Stimulated activated CD4-positive, alpha-beta T cell treated with anti-CD3 and anti-CD28 coated beads, Interleukin-12 subunit alpha, Interleukin-12 subunit beta, amount 100 ng/mL, for 4 hours (primary cell): ENCODE results near the gene MEI4.
"Not testable (repeated sequence)": the region's sequence is repeated elsewhere in the genome, so short reads cannot be mapped to it uniquely, and the experiment has no call there.

ENCODE experiments used
- DNase-seq: peaks from one replicate; pipeline ENCODE4 v3.0.0-alpha.2; 2020

Gene MEI4, protein sequence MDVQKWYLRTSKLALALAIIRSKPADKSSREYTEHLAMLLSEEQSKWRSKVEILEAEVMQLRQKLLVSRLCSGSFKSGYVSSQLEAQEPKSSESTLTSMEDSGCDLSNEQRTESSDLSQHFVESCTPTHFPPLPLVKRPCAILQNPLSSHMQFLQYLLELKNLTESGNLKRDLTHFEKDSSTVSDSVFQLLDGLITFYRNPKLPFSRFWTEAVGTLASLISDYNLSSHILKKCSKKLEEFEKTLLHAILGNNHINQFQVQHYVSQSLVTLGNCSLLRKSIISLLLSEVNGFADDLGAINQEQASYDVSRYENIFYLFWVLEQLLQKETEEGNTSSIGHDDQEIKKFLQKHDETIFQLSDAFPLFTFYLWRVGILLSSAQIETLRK

GRCh38 chr6:77652739-77653138 is at the start of gene MEI4:
MEI4 (plus strand) TSS chr6:77653039; CDS start chr6:77690672, 37,633 bp downstream.
- DNase-seq, result no peak

- DNase-seq, result no peak
These were observed 48.4 kb upstream of the MEI4 start for GRCh38 chr6:77604476-77604875.

GRCh38 chr6:77607004-77607403 is 45.8 kb upstream of the MEI4 start:
- DNase-seq, result no peak

GRCh38 chr6:77609106-77609505 is 43.7 kb upstream of the MEI4 start:
- no peak for DNase-seq

DNA sequence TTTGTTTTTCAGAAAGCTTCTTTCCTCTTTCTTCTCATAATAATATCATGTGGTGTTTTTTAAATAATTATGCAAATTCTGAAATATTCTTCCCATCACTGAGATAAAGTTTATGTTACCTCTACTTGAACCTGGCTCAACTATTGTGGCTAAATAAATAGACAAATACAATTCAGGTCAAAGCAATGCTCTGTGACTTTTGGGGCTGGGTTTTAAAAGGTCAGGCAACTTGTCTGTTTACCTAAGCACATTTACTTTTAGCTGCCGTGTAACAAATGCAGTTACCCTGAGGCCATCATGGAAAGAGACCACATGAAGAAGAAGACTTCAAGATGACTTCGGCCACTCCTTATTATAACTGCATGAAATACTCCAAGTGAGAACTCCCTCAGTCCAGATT is 33.7 kb upstream of the MEI4 start:
- DNase-seq, result no peak

DNA sequence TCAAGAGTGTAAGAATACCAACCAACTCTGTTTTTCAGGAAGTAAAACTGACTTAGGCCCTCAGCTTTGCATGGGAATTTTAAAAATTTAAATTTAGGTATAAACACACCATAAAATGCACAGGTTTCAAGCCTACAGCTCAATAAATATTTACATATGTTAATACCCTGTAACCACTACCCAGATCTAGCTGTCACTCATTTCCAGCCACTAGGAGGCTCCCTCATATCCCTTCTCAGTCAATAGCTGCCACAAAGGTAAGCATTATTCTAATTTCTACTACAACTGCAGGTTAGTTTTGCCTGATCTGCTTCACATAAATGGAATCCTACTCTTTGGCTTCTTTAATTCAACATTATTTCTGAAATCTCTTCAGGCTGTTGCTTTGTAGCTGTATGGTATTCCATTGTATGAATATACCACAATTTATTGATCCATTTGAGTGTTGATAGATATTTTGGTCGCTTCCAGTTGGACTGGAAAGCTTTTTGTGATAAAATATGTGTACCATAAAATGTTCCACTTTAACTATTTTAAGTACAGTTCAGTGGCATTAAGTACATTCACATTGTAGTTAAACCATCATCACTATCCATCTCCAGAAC is 32.5 kb upstream of the MEI4 start:
- DNase-seq, result no peak

DNA sequence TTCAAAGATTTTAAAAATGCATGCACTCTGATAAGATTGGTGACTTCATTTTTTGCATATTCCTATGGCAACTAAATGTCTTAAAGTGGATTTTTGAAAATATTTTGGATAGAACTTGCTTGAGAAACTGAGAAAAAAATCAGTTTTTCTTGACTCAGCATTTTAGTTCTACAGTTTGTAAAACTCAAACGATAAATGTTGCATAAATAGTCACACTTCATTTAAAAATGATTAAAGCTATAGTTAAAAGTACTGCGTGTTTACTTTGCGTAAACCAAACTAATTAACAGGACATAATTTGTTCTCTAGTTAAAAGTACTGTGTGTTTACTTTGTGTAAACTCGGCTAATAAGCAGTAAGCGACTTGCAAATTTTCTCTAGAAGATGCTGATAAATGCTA is 28.3 kb upstream of the MEI4 start:
- no peak for DNase-seq

GRCh38 chr6:77626426-77626825 is 26.4 kb upstream of the MEI4 start:
- DNase-seq, result no peak

GRCh38 chr6:77630014-77630413 is 22.8 kb upstream of the MEI4 start:
- no peak for DNase-seq

DNA sequence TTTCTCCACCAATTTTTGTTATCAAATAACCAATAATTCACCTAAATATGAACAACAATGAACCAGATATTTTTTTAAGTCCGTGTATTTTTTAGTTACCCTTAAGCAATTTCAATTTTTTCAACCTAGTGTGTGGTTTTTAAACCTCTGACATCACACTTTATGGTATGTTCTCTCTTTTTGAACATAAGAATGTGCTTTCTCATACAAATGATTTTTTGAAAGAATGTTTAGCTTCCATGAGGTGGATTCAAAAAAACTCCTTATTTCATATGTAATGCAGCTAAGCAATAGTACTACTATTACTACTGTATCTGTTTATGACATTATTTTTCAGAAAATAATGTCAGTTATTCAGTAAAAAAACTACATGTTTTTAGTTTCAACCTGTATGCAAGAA is 19.4 kb upstream of the MEI4 start:
- no peak for DNase-seq

DNA sequence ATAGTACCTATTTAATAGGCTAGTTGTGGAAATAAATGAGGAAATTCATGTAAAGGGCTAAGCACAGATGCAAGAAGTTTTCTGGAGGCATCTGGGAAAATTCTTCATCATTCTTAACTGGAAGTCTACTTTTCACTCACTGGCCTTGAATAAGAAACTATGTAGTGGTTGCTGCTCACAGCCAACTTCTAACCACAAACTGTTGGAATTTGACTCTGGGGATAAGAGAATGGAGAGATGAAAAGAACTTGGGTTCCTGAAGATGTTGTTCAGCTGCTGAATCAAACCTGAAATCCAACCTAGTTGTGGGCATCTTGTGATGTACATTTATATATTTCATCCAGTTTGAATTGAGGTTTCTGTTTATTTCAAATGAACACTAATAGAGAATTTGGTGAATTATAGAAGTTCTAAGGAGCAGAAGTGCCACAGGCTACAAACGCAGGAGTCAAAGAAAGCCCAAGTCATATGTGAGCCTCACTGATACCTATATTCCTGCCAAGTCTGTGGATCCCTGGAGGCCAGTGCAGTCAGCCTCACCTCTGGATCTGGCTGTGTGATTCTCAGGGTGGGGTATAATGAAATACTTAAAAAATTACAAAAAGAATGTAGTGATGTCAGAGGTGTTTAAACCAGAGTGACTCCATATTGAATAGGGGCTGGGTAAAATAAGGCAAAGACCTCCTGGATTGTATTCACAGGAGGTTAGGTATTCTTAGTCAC is 18.7 kb upstream of the MEI4 start:
- no peak for DNase-seq

DNA sequence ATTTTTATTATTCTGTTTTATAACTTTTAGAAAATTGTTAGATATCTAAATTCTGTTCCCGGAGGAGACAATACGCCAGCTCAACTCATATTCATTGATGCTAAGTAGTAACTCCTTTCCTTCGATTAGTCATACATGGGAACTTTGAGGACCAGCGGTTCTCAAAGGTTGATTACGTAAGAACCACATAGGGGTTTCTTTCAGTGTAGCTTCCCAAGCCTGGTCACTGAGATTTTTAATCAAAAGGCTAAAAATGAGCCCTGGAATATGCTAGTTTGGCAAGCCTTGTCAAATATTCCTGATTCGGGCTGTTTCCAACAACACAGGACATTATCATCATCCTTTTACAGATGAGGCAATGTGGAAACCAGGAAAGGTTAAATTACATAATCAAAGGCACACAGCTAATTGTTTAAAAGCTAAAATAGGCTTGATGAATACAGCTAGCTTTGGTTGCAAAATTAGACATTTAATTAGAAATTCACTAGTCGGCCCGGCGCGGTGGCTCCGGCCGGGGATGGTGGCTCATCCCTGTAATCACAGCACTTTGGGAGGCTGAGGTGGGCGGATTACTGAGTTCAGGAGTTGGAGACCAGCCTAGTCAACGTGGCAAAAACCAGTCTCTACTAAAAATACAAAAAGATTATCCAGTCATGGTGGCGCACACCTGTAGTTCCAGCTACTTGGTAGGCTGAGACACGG is 14.6 kb upstream of the MEI4 start:
- DNase-seq, result no peak

GRCh38 chr6:77644102-77644705 is 8.6 kb upstream of the MEI4 start:
- no peak for DNase-seq

DNA sequence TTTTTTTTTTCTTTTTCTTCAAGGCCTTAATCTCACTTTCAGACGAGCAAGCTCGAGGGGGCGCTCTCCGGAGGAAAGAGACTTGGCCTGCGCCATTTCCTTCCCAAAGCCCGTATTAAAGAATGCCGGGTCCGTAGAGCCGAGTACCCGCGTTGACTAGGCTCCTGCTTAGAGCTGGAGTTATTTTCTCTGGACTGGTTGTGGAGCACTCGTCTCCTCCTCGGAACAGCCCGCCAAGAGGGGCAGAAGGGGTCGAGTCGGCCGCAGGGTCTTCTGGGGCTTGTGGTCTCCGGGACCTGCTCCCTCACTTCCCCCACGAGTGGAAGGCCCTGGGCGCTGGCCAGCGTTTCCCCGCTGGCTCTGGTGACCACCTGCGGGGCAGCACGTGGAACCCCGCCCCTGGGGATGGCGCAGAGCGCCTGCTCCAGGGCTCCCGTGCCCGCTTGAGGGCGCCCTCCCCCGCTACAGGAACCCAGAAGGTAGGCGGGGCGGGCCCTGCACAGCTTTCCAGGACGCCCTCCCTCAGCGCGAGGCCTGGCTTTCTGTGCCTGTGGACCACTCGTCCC is 2.7 kb upstream of the MEI4 start:
- DNase-seq, result no peak

GRCh38 chr6:77653816-77654215 is 977 bp downstream of the MEI4 start:
- DNase-seq, result no peak

- not testable (repeated sequence) for DNase-seq
These were observed 2.2 kb downstream of the MEI4 start for GRCh38 chr6:77655035-77655434.

DNA sequence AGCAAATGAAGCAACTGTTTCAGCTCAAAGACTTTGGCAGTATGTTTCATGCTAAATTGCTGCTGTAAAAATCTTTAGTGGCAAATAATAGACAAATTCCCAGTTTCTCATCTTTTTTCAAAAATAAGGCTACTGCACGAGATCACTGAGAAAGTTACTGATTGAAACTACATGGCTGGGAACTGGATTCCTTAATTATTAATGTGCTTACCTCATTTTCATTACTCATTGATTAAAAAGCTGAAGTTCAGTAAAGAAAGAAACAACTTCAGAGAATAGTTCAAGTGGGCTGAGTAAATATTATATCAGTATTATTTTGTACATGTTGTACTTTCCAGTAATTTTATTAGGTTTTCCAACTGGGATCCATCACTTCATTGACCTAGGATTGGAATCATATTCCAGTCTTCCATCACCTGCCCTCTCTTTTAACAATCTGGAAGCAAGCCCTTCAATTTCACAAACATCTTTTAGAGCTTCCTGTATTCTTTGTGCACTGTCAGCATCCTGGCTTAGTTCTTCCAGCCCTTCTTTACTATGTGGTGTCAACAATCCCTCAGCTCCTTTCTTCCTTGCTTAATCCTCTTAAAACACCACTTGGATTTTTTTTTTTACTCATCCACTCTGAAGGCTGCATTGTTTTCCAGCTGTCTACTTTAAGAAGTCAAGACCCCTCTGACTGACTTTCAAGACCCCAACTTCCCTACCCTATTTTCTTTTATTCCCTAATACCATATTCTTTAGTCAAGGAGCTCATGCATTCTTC is 4.3 kb downstream of the MEI4 start:
- no peak for DNase-seq

- no peak for DNase-seq
These were observed 13.5 kb downstream of the MEI4 start for GRCh38 chr6:77666340-77666739.

GRCh38 chr6:77666846-77667245 is 14.0 kb downstream of the MEI4 start:
- DNase-seq, result no peak

DNA sequence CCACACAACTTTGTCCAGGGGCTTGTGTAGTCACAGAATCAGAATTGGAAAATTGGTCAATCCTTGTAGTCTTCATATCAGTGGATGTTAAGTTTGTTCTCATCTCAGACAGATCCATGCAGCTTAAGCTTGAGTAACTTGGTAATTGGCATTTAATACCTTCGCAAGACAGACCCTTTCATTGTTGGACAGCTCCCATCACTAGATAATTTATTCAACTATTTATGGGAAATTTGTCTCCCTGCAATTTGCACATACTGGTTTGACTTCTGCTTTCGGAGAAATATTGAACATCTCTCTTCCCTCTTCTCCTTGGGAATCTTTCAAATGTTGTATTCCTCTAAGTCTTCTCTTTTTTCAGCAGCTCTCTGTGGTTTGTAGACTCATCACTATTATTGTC is 17.1 kb downstream of the MEI4 start:
- DNase-seq, result no peak

- no peak for DNase-seq
These were observed 21.4 kb downstream of the MEI4 start for GRCh38 chr6:77674211-77674610.

DNA sequence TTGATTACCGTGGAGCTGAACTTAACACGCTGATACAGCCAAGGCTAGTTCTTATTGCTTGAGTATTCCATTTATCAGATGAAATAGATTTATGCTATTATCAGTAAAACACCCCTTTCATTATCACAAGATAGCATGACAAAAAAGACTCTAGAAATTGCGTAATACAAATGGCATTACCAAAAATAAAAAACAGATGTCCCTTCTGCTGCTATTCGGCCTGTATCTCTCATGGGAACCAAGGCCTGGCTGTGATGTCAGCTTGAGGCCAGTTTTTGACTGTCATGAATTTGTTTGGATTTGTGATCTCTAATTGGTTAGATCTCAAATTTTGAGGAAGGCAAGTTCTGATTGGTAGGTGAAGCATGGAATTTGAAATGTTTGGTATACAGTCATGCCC is 25.2 kb downstream of the MEI4 start:
- DNase-seq, result no peak
